GM18868 (cell line): ENCODE data around the gene APBA2.

Experiments
- ATAC-seq: cut with Tn5 transposase; IDR thresholded peaks from one replicate; pipeline ENCODE4 v1.9.1; 2021; ENCODE audit warnings: mild to moderate bottlenecking, moderate library complexity; ENCODE audit not compliant: unreplicated experiment

APBA2 gene

GRCh38 chr15:29053661-29054131 lies 167.9 kb downstream of the APBA2 start:
- no peak for ATAC-seq

- ATAC-seq, result no peak
These were observed 168.6 kb downstream of the APBA2 start for GRCh38 chr15:29054171-29055045.

- ATAC-seq, result no peak
These were observed 170.1 kb downstream of the APBA2 start for GRCh38 chr15:29055876-29056275.

- ATAC-seq, result no peak
These were observed 171.2 kb downstream of the APBA2 start for GRCh38 chr15:29056839-29057450.

GRCh38 chr15:29057856-29058255 lies 172.1 kb downstream of the APBA2 start:
- no peak for ATAC-seq

GRCh38 chr15:29058903-29059539 lies 173.2 kb downstream of the APBA2 start:
- ATAC-seq, result no peak

- no peak for ATAC-seq
These were observed 174.3 kb downstream of the APBA2 start for GRCh38 chr15:29059871-29060640.

- no peak for ATAC-seq
These were observed 176.0 kb downstream of the APBA2 start for GRCh38 chr15:29061746-29062145.

- no peak for ATAC-seq
These were observed 176.4 kb downstream of the APBA2 start for GRCh38 chr15:29062179-29062591.

- no peak for ATAC-seq
These were observed 176.9 kb downstream of the APBA2 start for GRCh38 chr15:29062626-29063025.

GRCh38 chr15:29063646-29064045 lies 177.9 kb downstream of the APBA2 start:
- ATAC-seq, result no peak

- ATAC-seq, result no peak
These were observed 178.5 kb downstream of the APBA2 start for GRCh38 chr15:29064290-29064689.

- no peak for ATAC-seq
These were observed 179.0 kb downstream of the APBA2 start for GRCh38 chr15:29064731-29065130.

- ATAC-seq, result no peak
These were observed 179.8 kb downstream of the APBA2 start for GRCh38 chr15:29065571-29065970.

GRCh38 chr15:29066310-29066709 lies 180.5 kb downstream of the APBA2 start:
- no peak for ATAC-seq

GRCh38 chr15:29066838-29067237 lies 181.1 kb downstream of the APBA2 start:
- no peak for ATAC-seq

- no peak for ATAC-seq
These were observed 182.2 kb downstream of the APBA2 start for GRCh38 chr15:29067949-29068348.

- ATAC-seq, result no peak
These were observed 184.9 kb downstream of the APBA2 start for GRCh38 chr15:29070471-29071231.

GRCh38 chr15:29071232-29071881 lies 185.6 kb downstream of the APBA2 start:
- ATAC-seq, result no peak

- ATAC-seq, result no peak
These were observed 186.1 kb downstream of the APBA2 start for GRCh38 chr15:29071882-29072273.
